Endothelial cell (in vitro differentiated cells): ENCODE results near the gene APOL4. TPM values are rescaled to one million over a fixed set of nuclear protein-coding genes. Genes with fewer than 3 reads are reported as not detected.

Experiments used
- DNase-seq: peaks from one replicate; pipeline ENCODE4 v3.0.0; 2021; ENCODE audit warnings: low spot score
- H3K27ac Mint-ChIP-seq: one replicate; pipeline ENCODE4 v1.8.0; 2021; ENCODE audit warnings: mixed read lengths, inconsistent platforms; ENCODE audit not compliant: unreplicated experiment
- H3K27me3 Mint-ChIP-seq: one replicate; pipeline ENCODE4 v1.8.0; 2021; ENCODE audit warnings: mild to moderate bottlenecking, moderate library complexity, mixed read lengths, inconsistent platforms; ENCODE audit not compliant: unreplicated experiment
- H3K36me3 Mint-ChIP-seq: one replicate; pipeline ENCODE4 v1.8.0; 2021; ENCODE audit warnings: mild to moderate bottlenecking, low read depth, mixed read lengths, inconsistent platforms; ENCODE audit not compliant: unreplicated experiment
- H3K4me1 Mint-ChIP-seq: one replicate; pipeline ENCODE4 v1.8.0; 2021; ENCODE audit warnings: mild to moderate bottlenecking, mixed read lengths, inconsistent platforms; ENCODE audit not compliant: unreplicated experiment
- H3K4me3 Mint-ChIP-seq: one replicate; pipeline ENCODE4 v1.8.0; 2021; ENCODE audit warnings: mild to moderate bottlenecking, mixed read lengths, inconsistent platforms; ENCODE audit not compliant: unreplicated experiment
- H3K9me3 Mint-ChIP-seq: one replicate; pipeline ENCODE4 v1.8.0; 2021; ENCODE audit warnings: mixed read lengths, inconsistent platforms; ENCODE audit not compliant: unreplicated experiment
- total RNA-seq: library from RNA; stranded (reverse); fragmentation: NEBNext Ultra II Directional; extraction: Animal tissue kit (Norgen Biotek cat#: 25700); gene quantifications from one replicate; pipeline ENCODE4 v1.2.1, GENCODE V29; 2021; ENCODE audit not compliant: unreplicated experiment
- TF ChIP-seq, protein P1 (sequence below): fragments of 200-600 bp; sonication (generic); IDR thresholded peaks from one replicate; pipeline ENCODE4 v1.5.0; 2021; ENCODE audit warnings: antibody characterized with exemption; ENCODE audit not compliant: unreplicated experiment

APOL4 gene
- total RNA-seq, 1 donor from 2014 or later, result 4.4 TPM

DNA sequence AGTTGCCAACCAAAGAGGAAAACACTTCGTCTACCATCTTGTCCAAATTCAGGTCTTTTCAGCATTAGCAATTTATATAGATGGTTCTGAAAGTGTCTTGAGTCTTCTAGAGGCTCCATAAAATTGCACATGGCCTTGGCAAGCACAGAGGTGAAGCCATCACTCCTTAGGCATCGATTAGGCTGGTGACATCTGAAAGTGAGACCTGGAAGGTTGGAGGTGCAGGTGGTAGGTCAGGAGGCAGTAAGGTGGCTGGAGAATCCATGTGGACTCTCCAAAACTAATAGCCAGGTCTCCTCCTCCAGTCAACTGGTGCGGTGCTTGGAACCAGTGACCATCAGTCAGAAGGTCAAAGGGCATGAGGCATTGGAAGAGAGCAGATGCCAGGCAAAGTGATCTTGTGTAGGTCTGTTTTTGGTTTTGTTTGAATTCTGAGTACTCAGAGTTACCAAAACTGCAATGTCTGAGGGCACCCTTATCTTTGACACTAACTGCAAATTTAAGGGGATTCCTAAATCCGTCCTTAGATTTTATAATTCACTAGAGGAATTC is 44.3 kb upstream of the APOL4 start:
- no peak for DNase-seq
- Mint-ChIP-seq H3K4me1 (no peaks in the 10 kb centered on the region), H3K9me3 (peaks cover 13% of the 10 kb centered on the region), H3K36me3 (peaks cover 4% of the 10 kb centered on the region), H3K27me3 (no peaks in the 10 kb centered on the region), H3K27ac (peak overlapping the region; percentile 44), H3K4me3 (no peak overlapping the region)
- TF ChIP-seq, protein P1, sequence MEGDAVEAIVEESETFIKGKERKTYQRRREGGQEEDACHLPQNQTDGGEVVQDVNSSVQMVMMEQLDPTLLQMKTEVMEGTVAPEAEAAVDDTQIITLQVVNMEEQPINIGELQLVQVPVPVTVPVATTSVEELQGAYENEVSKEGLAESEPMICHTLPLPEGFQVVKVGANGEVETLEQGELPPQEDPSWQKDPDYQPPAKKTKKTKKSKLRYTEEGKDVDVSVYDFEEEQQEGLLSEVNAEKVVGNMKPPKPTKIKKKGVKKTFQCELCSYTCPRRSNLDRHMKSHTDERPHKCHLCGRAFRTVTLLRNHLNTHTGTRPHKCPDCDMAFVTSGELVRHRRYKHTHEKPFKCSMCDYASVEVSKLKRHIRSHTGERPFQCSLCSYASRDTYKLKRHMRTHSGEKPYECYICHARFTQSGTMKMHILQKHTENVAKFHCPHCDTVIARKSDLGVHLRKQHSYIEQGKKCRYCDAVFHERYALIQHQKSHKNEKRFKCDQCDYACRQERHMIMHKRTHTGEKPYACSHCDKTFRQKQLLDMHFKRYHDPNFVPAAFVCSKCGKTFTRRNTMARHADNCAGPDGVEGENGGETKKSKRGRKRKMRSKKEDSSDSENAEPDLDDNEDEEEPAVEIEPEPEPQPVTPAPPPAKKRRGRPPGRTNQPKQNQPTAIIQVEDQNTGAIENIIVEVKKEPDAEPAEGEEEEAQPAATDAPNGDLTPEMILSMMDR, result no peak

DNA sequence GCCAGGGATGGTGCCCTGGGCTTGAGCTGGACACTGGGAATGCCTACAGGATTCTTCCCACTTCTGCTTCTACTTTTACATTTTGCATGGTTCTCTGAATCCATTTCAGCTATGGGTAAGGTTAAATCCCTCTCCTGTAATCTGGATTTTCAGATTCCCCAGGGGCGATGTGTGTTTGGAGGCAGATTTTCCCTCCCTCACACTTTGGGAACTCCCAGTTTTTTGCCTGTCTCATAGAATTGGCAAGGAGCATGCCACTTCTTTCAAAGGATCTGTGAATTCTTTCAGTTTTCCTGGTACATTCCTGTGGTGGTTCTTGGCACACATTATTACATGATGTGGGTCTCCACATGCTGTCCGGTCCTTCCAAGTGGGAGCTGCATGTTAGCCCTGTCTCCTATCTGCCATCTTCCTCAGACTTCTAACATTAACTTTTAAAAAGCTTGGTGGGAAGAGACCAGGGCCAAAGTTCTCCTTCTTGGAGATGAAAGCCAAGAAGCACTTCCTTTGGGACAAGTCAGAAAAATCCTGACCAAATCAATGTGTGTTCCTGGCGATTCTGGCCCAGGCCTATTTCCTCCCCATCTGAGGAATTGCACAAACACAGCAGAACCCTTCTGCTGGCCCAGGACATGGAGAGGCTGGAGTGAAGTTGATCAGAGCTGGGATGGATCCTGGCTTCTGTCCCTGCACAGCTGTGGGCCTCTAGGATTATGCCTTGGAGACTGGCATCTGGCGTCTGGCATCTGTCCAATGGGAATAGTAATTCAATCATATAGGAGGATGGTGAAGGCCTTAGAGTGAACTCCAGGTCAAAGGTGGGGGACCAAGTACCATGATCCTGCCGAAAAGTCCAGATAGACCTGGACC is 43.1 kb upstream of the APOL4 start:
- TF ChIP-seq, protein P1, result no peak
- no peak overlapping the region for H3K27ac Mint-ChIP-seq
- no peak for DNase-seq
- peaks cover 2% of the 10 kb centered on the region for H3K27me3 Mint-ChIP-seq
- H3K36me3 Mint-ChIP-seq, result peaks cover 4% of the 10 kb centered on the region
- peaks cover 3% of the 10 kb centered on the region for H3K4me1 Mint-ChIP-seq
- H3K9me3 Mint-ChIP-seq, result peaks cover 13% of the 10 kb centered on the region
- H3K4me3 Mint-ChIP-seq, result no peak overlapping the region

DNA sequence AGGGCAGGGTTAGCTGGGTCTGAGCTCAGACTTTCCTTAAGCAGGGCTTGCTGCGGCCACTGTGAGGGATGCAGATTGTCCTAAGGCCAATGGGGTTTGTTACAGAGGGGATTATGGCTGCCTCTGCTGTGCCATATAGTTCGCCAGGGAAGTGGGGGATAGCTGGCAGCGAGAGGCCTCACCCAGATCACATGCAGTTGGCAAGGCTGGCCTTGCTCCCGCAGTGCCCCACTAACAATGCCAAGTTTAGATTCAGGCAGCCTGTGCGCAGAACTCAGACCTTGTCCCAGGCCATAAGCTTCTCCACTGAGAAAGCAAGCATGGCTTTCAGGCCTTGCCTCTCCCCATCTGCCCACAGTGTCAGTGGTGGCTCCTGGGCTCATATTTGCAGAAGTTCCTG is 42.4 kb upstream of the APOL4 start:
- Mint-ChIP-seq H3K27me3 (peaks cover 7% of the 10 kb centered on the region), H3K4me1 (peaks cover 11% of the 10 kb centered on the region), H3K36me3 (peaks cover 4% of the 10 kb centered on the region), H3K9me3 (peaks cover 13% of the 10 kb centered on the region), H3K4me3 (no peak overlapping the region), H3K27ac (no peak overlapping the region)
- TF ChIP-seq, protein P1, result no peak
- no peak for DNase-seq

DNA sequence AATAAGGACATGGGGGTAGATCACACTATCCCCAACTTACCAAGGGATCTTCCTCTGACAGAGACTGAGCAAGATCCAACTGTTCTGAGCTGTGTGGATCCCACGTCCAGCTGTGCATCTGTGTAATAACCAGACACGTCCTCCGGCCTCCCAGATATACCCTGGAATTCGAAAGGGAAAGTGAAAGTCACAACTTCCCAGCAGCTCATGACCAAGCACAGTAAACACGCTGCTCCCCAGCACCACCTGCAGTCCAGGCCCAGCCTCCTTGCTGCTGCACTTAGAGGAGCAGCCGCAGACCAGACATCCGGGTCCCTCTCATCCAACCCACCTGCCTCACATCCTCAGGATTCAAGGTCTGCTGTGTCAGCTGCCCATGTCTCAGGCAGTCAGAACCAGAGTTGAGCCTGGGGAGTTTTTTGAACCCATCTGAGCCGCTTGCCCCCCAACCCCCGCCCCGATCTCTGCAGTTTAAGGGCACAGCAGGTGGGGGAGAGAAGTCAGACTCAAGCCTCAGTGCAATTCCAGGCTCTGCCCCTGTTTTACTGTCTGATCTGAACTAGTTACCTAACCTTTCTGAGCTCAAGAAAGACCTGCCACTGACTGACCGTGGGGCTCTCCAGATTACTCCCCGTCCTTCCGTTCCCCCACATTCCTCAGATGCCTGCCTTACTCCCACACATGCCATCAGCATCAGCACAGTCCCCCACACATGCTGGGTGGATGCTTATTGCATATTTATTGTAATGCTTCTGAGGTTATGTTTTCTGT is 38.0 kb upstream of the APOL4 start, which contains the start of gene APOL2:
Gene APOL2 (minus strand): TSS at position 127 of the 771 bp plus-strand sequence. CDS start 6,365 bp downstream, outside the sequence.
- Mint-ChIP-seq H3K9me3 (no peaks in the 10 kb centered on the region), H3K36me3 (peaks cover 15% of the 10 kb centered on the region), H3K27ac (peak within 1 kb of the TSS; percentile 95), H3K4me3 (peak within 1 kb of the TSS; percentile 93), H3K4me1 (peaks cover 38% of the 10 kb centered on the region), H3K27me3 (peaks cover 8% of the 10 kb centered on the region)
- peak; percentile 80 for DNase-seq
- TF ChIP-seq, protein P1, result no peak
